Esophagus squamous epithelium (tissue), 4 donors: ENCODE results near the gene BMERB1.

ENCODE experiments used
- CTCF ChIP-seq, 6 experiments: fragments of 450-650 bp in 4 of 6; fragments of 200-600 bp in 2 of 6; sonication (generic) in 2 of 6; IDR thresholded peaks; one replicate each; pipeline ENCODE4 v1.5.1; 2016 to 2019; ENCODE audit warnings: antibody characterized with exemption in 6 of 6, mild to moderate bottlenecking in 4 of 6, moderate library complexity in 4 of 6
- POLR2A ChIP-seq, 4 donors: fragments of 450-650 bp; IDR thresholded peaks; one replicate each; pipeline ENCODE4 v1.6.1; 2017; ENCODE audit warnings: antibody characterized with exemption in 4 of 4, mild to moderate bottlenecking in 4 of 4, moderate library complexity in 3 of 4

GRCh38 chr16:15492091-15492740 lies 57.8 kb downstream of the BMERB1 start:
- TF ChIP-seq CTCF (IDR thresholded peaks at IDR 0.05) = no peak
- TF ChIP-seq POLR2A (IDR thresholded peaks at IDR 0.05) = no peak
